DMS 273 (cell line): ENCODE measurements around the gene LECT2.
A peak's percentile ranks its signal among the peaks of the same experiment; 100 is the strongest.

ENCODE experiments used
- DNase-seq: peaks from one replicate; lab custom pipeline; 2025; ENCODE audit not compliant: unreplicated experiment; lab: John Stamatoyannopoulos, UW

The LECT2 gene

DNA sequence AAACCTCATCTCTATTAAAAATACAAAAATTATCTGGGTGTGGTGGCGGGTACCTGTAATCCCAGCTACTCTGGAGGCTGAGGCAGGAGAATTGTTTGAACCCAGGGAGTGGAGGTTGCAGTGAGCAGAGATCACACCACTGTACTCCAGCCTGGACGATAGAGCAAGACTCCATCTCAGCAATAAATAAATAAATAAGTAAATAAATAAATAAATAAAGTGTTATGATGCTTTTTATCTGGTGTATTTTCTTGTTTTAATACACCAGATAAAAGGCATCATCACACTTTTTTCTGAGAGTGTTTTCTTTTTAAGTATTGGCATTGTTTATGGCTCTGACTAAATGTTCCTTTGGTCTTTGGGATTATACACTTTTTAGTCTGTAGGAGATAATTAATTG is 24.2 kb upstream of the LECT2 start:
- DNase-seq = no peak

DNA sequence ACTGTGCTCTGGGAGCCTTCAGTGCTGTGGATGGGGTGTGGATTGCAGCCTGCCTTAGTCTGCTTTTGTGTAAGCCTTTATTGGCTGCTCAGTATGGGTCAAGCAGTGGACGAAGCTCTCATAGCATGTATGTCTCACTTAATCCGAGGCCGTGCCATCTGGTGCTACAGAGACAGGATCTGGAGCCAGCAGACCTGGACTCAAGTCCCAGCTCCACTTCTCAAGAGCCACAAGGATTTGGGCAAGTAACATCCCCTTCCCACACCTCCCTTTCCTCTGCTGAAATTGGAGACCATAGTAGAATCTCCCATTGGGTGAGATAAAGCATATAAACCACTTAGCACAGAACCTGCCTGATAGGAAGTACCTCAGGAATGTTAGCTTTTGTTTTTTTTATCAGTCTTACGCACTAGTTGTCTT is 23.4 kb upstream of the LECT2 start:
- peak; percentile 20 for DNase-seq

DNA sequence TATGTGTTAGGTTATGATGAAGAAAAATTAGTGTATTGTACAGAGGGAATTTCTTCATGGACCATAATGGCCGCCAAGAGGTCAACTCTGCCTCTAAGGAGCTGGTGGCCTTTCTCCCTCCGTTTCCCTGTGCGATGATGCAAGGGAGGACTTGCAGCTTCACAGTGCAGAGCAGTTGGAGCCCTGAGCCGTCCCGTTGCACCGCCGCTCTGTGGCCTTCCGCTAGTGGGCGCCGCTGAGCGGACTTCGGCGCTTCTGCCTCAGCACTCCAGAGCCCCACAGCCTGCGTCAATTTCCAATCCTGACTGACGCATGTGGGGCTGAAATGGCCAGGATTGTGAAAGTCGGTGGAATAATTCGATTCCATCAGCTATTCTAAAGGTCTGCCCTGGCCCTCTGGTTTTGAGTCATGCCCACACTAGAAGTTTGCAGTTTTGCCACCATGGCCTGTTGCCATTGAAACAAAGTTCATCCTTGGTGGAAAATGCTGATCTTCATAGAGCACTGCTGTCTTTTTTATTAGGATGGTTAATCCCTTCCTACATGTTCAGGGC is 22.7 kb upstream of the LECT2 start:
- no peak for DNase-seq

DNA sequence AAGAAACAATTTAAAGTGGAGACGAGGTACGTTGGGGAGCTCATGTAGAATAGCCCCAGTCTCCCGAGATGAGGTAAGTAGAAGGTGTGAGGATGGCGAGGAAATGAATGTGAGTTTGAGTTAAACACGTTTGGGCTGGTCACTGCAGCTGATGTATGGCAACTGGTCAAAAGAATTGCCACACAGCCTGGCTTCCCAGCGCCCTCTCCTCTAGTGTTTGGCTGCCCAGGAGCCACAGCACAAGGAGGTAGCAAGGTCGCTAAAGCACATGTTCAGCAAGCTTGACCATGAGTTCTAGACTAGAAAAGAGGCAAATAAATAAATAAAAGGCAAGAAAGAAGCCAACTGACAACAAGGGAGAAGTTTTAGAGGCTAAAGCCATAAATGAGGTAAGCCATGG is 21.4 kb upstream of the LECT2 start:
- DNase-seq = no peak

DNA sequence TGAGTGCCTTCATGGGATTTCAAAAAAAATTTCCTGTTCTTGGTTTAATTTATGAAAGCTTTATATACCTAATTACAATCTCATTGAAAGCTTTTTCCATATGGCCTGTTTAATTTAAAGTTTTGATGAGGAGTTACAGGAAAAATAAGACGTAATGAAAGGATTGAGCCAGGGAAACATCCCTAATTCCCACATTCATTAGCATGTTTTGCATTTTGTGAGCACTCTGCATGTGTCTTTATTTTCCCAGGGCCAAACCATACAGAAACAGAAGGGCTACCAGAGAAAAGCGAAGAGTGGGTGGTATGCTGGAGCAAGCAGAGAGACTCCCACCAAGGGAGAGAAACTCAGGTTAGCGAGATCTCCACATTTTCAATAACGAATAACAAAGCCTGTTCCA is 20.3 kb upstream of the LECT2 start:
- DNase-seq = no peak

DNA sequence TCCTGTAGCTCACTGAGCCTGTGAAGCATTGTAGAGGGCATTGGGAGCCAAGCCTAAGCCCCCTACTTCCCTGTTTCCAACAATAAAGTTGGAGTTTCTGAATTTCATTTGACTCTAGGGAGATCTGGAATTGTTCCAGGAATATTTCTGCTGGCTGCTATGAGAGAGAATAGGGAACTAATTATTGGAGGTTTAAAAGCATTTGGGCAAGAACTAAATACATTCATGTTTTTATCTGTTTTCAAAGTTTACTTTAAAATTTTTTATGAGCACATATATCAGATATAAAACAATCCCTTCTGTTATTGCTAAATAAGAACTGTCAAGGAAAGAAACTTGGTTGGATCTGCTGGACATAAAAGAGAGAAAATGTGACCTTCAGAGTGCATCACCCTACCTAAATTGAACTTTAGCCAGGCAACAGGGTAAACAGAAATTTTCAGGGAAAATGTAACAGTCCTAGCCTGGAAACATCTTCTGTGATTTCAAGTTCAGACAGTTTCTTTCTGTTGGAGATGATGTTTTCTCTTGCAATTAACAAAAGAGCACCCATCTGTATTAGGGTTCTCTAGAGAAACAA is 19.3 kb upstream of the LECT2 start:
- DNase-seq = no peak

DNA sequence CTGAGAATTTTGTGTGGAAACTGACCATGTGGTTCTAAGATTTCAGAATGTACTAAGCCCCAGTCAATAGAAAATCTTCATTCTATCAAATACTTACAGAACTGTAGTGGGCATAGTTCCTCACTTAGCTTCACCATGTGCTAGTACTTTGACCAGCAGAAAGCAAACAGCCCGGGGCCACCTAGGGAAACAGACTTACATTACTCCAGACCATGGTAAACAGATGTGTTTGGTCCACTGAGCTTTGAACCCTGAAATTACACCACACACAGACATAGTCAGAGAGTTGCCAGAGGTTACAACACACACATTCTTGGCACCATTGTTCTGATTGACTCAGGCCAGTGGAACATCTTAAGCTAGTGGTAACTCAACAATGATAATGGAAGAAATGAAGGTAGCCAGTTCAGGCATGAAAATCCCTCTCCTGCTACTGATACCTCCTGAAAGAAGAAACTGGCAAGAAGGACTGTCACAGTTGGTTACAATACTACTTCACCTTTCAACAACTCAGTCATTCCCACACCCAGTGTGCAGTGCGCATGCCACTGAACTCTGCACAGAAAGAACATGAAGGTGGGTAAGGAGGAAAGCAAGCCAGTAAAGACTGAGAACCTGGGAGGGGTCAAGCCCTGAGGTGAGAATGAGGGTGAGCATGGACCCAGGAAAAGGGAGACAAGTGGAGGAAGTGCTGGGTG is 18.7 kb upstream of the LECT2 start:
- no peak for DNase-seq

DNA sequence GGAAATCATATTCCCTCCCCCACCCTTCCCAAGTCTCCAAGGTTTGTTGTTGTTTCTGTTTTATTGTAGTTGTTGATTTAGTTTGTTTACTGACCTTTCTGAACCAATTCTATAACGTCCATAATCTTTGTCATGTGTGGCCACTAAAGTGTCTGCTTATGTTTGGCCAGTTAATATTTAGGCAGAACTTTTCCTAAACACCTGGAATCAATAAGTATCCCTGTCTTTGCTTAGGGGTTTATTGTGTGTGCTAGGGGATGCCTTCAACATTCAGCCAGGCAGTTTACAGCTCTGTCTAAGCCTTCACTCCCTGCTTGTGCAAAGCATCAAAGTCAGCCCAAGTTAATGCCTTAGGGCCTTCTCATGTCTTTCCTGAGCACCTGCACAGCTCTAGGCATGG is 16.9 kb upstream of the LECT2 start:
- no peak for DNase-seq

DNA sequence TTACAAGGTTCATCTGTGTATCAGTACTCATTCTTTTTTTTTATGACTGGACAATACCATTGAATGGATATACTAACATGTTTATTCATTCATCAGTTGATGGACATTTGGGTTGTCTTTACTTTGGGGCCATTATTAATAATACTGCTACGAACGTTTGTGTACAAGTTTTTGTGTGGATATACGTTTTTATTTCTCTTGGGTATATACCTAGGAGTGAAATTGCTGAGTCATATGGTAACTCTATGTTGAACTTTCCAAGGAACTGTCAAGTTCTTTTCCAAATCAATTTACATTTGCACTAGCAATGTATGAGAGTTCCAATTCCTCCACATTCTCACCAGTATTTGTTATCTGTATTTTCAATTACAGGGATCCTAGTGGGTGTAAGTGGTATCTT is 12.0 kb upstream of the LECT2 start:
- DNase-seq = no peak

DNA sequence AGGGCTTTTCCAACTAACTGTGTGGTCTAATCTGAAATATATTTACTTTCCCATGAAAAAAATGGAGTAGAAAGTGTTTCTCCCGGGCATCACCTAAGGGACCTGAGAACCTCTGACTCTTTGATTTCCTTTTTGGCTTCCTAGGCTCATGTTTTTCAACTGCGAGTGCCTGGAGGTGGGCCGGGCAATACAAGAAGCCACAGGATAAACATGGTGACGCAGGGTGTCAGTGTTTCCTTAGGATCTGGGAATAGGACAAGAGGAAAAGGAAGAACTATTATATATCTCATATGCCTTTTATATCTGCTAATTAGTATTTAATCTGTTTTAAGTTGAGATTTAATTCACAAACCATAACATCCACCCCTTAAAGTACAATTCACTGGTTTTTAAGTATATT is 11.4 kb upstream of the LECT2 start:
- DNase-seq = no peak

DNA sequence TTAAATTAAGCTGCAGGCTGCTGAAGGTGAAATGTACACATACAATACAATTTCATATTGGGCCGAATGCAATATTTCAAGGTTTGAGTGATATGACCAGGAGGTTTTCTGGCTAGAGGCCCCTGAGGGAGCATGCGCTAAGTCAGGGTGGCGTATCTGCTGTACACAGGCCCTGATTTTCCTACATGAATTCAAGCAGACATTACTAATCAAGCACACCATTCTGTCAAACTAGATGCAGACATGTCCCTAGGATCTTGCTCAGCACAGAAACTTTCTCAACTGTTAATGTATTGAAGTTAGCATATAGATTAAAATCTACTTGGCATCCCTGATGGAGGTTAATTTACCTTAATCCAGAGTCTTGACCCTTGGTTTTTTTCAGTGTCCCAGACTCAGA is 10.7 kb upstream of the LECT2 start:
- no peak for DNase-seq

DNA sequence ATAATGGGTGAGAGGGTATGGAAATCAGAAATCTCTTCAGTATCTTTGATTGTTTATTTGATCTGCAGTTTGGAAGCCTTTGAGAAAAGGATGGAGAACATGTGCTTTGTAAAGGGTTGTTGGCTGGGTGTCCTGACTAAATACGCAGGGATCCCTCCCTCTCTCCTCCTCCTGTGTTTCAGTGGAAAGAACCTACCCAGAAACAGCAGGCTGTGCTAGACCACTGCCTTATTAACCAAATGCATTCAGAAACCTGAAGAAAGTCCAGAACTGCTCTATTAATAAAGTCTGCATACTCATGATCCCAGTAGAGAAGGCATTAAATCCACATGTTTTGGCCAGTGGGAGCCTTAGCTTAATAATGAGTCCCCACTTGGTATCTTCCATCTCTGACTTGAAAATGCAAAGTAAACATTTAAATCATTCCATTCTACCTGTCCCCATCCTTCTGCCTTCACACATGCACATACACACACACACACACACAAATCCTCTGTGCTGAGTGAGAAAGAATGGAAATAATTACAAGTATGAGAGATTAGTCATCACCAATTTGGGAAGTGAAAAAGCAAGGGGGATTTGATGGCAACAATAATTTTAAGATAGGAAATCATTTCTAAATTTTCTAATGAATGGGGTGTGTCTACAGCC is 10.0 kb upstream of the LECT2 start:
- no peak for DNase-seq

DNA sequence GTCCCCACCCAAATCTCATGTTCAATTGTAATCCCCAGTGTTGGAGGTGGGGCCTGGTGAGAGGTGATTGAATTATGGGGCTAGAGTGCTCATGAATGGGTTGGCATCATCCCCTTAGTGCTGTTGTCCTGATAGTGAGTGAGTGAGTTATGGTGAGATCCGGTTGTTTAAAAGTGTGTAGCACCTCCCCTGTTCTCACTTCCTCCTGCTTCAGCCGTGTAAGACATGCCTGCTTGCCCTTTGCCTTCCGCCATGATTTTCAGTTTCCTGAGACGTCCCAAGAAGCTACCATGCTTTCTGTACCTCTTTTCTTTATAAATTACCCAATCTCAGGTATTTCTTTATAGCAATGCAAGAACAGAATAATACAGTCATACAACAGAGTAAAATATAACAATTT is 742 bp upstream of the LECT2 start:
- no peak for DNase-seq

DNA sequence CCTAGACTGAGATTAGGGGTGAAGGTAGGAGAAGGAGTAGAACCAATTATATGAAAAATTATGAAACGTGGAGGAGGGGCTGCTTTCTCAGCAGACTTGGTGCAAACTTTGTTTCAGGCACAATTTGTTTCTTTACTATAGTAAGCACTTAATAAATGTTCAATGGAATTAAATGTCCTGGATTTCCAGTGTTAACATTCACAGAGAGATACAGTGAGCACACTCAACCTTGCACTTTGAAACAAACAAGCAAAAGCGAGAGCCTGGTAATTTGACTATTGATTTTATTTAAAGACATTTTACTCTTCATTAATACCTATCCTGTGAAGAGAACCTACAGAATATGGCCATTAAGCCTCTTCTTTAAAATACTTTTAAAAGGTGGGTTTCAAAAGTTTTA is 933 bp downstream of the LECT2 start:
- DNase-seq = no peak

DNA sequence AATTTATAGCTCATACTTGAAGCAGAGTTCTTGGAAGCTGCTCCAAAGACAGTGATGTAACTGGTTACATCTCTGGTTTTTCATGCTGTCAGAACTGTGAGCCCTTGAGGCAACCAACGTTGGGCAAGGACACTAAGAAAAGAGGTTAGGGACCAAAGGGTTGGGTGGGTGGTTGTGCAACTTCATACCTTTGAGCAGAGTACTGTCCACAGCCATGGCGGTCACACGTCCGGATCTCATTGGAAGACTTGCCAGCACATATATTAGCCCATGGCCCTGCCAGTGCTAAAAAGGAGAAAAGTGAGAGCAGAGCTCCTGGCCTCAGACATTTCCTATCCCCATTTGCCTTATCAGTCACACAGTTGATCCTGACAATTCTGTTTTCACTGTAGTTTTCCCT is 2.1 kb downstream of the LECT2 start:
- DNase-seq = no peak

DNA sequence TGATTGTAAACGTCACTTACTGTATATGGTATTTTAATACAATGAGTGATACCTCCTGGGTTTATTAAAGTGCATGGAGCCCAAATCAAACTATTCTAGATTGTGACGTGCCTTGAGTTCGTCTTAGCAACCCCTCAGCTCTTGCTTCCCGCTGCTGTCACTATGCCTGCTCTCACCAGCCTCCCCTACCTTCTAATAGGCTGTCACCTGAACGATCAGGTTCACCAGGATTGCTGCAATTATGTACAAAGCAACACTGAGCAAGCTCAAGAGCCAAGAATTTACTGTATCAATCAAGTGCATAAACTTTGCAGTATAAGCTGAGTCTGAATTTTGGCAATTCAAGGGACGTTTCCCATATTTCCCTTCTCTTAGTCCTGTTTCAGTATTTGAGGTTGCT is 3.0 kb downstream of the LECT2 start:
- no peak for DNase-seq

DNA sequence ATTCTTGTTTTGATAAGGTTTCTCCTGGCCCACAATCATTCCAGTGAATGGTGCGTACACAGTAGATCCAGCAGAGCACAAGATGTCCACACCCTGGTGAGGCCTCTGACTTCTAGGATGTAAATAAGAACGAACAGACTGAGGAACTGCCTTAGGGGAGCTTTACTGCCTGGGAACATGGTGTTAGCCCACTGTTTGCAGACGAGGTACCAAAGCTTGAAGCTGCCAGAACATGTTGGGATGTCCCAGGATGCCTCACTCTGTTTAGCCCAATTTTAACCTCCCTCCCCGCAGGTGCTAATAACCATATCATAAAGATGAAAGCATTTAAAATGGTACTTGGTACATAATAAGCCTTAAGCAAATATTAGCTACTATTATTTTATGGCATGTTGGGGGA is 3.5 kb downstream of the LECT2 start:
- DNase-seq = no peak

DNA sequence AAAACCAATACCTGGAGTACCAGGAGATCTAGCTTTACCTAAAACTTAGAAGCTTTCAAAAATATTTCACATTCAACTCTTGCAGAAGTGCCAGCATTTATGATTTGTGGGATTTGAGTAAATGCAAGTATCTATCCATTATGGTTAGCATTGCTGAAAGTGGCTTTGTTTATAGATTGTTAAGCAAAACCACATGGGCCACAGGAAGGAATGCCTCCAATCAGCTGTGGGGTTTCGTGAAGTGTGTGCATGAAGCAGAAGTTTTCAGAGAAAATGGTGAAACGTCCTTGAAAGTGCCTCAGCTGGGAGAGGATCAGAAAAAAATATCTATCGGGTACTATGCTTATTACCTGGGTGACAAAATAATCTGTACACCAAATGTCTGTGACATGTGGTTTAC is 4.2 kb downstream of the LECT2 start:
- DNase-seq = no peak

DNA sequence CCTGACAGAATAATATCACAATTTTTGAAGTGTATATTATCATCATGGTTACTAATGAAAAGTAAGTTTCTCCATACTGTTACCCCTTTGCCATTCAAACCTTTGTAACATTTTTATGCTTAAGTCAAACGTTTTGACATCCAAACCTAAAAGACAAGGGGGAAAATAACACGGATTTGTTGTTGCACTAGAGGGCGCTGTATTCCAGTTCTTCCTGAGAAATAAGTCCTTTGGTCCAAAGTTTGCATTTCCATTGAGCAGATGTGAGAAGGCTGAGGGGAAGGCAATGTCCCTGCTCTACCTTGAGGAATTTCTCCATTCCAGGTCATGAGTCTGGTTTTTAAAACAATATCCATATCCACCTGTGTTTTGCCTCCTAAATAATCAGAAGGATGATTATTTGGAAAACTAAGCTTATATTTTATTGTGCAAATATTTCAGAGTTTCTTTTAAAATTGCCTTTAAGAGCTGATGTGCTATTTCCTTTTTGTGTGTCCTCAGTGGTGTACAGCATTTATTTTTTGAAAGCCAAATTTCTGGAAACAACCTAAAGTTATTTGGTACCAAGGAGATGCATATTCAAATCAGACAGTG is 9.7 kb downstream of the LECT2 start:
- peak; percentile 89 for DNase-seq

DNA sequence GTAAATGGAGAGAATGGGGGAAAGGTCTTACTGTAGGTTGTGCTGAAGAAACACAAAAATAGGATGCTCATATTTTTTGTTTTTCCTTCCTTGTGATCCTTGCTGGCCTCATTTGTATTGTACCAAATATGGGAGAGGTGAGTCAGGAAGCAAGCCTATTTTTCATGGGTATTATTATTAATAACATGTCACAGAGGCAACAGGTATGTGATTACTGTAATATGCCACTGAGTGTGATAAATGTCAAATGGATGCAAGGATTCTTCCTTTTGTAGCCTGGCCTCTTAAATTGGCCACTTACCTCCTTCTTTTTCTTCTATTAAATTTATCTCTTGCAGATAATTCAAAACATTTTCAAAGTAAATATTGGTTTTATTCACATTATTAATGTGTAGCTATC is 10.2 kb downstream of the LECT2 start:
- DNase-seq = no peak

DNA sequence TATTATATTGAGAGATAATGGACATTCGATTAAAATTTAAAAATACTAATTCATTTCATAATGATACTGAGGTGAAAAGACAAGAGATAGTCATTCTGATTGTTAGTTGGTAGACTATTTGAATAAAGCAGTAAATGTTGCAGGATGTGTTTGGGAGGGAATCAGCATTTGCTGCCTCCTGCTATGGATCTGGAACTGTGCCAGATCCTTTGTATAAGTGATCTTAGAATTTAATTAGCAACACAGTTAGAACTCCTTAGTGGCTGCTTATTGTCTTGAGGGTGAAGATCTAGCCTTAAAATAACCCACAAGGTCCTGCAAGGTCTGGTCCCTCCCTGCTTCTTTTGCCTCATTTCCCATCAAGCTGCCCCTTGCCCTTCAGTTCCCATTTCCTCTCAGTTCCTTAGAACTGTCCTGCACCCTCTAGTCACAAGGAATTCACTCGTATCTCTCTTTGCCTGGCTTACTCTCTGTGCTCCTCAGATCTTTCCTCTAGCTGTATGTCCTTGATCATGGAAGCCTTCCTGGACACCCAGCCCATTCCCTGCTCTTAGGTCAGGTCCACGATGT is 12.5 kb downstream of the LECT2 start:
- peak; percentile 29 for DNase-seq

DNA sequence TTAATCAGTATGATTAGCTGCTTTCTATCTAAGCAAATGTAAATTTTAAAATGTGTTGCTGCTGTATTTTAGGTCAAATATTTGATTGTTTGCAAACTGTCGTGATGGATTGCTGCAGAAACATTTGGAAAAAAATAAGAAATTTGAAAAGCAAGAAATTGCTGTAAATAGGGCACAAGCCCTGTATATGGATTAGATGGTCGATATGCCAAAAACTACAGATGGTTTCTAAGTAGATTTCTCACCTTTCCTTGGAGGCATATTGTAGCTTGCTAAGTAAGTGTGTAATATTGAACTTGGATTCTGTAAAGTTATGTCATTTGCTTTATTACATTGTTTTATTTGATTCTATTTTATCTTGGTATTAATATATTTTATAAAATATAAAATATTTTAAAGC is 13.1 kb downstream of the LECT2 start:
- DNase-seq = no peak
